Suprapubic skin (tissue), 3 donors: ENCODE data around the gene MBNL2.

ENCODE experiments used
- POLR2AphosphoS5 ChIP-seq, 3 donors: sonication (generic); formaldehyde crosslinking; IDR thresholded peaks; one replicate each; pipeline ENCODE4 v1.6.1; 2017; ENCODE audit warnings: antibody characterized with exemption in 3 of 3
- TF ChIP-seq, protein P1 (sequence below), 2 donors: fragments of 200-600 bp in 1 of 2; fragments of 450-650 bp in 1 of 2; sonication (generic) in 1 of 2; IDR thresholded peaks; one replicate each; pipeline ENCODE4 v1.5.1; 2016 to 2019; ENCODE audit warnings: antibody characterized with exemption in 2 of 2, mild to moderate bottlenecking in 1 of 2, moderate library complexity in 1 of 2

DNA sequence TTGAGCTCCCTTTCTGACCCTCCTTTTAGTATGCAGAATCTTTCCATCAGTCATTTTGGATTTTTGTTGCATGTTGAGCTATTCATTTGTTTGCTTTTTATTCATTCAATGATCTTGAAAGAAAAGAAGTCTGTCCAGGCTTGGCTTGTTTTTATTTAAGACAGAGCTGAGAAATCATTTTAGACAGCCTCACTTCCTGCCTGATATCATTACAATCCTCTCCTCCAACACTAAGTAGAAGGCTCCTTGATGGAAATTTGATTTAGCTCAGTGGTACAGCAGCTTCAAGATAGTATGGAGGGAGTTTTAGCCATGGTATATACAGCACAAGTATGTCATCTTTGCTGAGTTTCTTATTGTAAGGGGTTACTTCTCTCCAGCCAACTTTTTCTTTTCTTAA lies 28.4 kb downstream of the MBNL2 start:
- TF ChIP-seq, protein P1, sequence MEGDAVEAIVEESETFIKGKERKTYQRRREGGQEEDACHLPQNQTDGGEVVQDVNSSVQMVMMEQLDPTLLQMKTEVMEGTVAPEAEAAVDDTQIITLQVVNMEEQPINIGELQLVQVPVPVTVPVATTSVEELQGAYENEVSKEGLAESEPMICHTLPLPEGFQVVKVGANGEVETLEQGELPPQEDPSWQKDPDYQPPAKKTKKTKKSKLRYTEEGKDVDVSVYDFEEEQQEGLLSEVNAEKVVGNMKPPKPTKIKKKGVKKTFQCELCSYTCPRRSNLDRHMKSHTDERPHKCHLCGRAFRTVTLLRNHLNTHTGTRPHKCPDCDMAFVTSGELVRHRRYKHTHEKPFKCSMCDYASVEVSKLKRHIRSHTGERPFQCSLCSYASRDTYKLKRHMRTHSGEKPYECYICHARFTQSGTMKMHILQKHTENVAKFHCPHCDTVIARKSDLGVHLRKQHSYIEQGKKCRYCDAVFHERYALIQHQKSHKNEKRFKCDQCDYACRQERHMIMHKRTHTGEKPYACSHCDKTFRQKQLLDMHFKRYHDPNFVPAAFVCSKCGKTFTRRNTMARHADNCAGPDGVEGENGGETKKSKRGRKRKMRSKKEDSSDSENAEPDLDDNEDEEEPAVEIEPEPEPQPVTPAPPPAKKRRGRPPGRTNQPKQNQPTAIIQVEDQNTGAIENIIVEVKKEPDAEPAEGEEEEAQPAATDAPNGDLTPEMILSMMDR (IDR thresholded peaks at IDR 0.05), result no peak
- TF ChIP-seq POLR2AphosphoS5 (IDR thresholded peaks at IDR 0.05), result no peak
